ENCODE data around the gene ABHD2.

Gene ABHD2

GRCh38 chr15:89143503-89144162 lies 55.4 kb downstream of the ABHD2 start:
- POLR2A ChIA-PET, result interaction anchor here (0.6 kb wide), 1 partner anchor 590 kb away, joined by 4 read pairs; no protein-coding TSS in a partner anchor

GRCh38 chr15:89144491-89144890 lies 56.2 kb downstream of the ABHD2 start:
- H3K4me3 ChIP-seq (ENCODE audit: low read depth, low read length), result no peak overlapping the region
- TF ChIP-seq CTCF (IDR thresholded peaks at IDR 0.05; ENCODE audit: insufficient read depth, low read length, missing control alignments), result no peak
- ChIA-PET POLR2A (no interaction called here), CTCF (interaction anchor here (0.9 kb wide), 1 partner anchor 86 kb away, joined by 3 read pairs; no protein-coding TSS in a partner anchor)
- DNase-seq (ENCODE audit: low read depth, low spot score), result no peak

More at GRCh38 chr15:89143503-89144162, 55.4 kb downstream of the ABHD2 start:
- no peak for DNase-seq (ENCODE audit: low read depth, low spot score)
- no peak for TF ChIP-seq CTCF (IDR thresholded peaks at IDR 0.05; ENCODE audit: insufficient read depth, low read length, missing control alignments)
- no peak overlapping the region for H3K4me3 ChIP-seq (ENCODE audit: low read depth, low read length)
- CTCF ChIA-PET, result interaction anchor here (0.7 to 6.7 kb wide), 3 partner anchors 14 to 167 kb away, joined by 3 to 75 read pairs (median 3); no protein-coding TSS in a partner anchor

GRCh38 chr15:89146366-89146765 lies 58.1 kb downstream of the ABHD2 start:
- DNase-seq (ENCODE audit: low read depth, low spot score), result no peak
- POLR2A ChIA-PET, result interaction anchor here (0.5 kb wide), 1 partner anchor 48 kb away, joined by 3 read pairs; no protein-coding TSS in a partner anchor
- CTCF ChIA-PET, result interaction anchor here (1.0 to 3.0 kb wide), 8 partner anchors 8 to 242 kb away, joined by 3 to 18 read pairs (median 6); no protein-coding TSS in a partner anchor
- no peak for TF ChIP-seq CTCF (IDR thresholded peaks at IDR 0.05; ENCODE audit: insufficient read depth, low read length, missing control alignments)
- H3K4me3 ChIP-seq (ENCODE audit: low read depth, low read length), result no peak overlapping the region

- POLR2A ChIA-PET, result no interaction called here
- no peak for DNase-seq (ENCODE audit: low read depth, low spot score)
- no peak for TF ChIP-seq CTCF (IDR thresholded peaks at IDR 0.05; ENCODE audit: insufficient read depth, low read length, missing control alignments)
- CTCF ChIA-PET, result interaction anchor here (3.0 kb wide), 1 partner anchor 29 kb away, joined by 7 read pairs; no protein-coding TSS in a partner anchor
- no peak overlapping the region for H3K4me3 ChIP-seq (ENCODE audit: low read depth, low read length)
Measured at GRCh38 chr15:89148126-89148525, 59.9 kb downstream of the ABHD2 start.

- CTCF ChIA-PET, result interaction anchor here (1.1 to 6.4 kb wide), 7 partner anchors 9 to 92 kb away, joined by 3 to 38 read pairs (median 11); no protein-coding TSS in a partner anchor
- DNase-seq (ENCODE audit: low read depth, low spot score), result no peak
- POLR2A ChIA-PET, result no interaction called here
- H3K4me3 ChIP-seq (ENCODE audit: low read depth, low read length), result no peak overlapping the region
- no peak for TF ChIP-seq CTCF (IDR thresholded peaks at IDR 0.05; ENCODE audit: insufficient read depth, low read length, missing control alignments)
Measured at GRCh38 chr15:89149501-89150101, 61.3 kb downstream of the ABHD2 start.

- ChIA-PET POLR2A (no interaction called here), CTCF (interaction anchor here (0.7 to 6.4 kb wide), 10 partner anchors 9 to 93 kb away, joined by 3 to 38 read pairs (median 6); no protein-coding TSS in a partner anchor)
- DNase-seq (ENCODE audit: low read depth, low spot score), result no peak
Measured at GRCh38 chr15:89150287-89150686, 62.0 kb downstream of the ABHD2 start.

More at GRCh38 chr15:89150287-89150686, 62.0 kb downstream of the ABHD2 start:
- H3K4me3 ChIP-seq (ENCODE audit: low read depth, low read length), result no peak overlapping the region
- no peak for TF ChIP-seq CTCF (IDR thresholded peaks at IDR 0.05; ENCODE audit: insufficient read depth, low read length, missing control alignments)

Measured in AG04449 (cell line).